GM18873 (cell line): Measurements from ENCODE around the gene STS.
"Not testable (repeated sequence)": the region's sequence is repeated elsewhere in the genome, so short reads cannot be mapped to it uniquely, and the experiment has no call there.

ENCODE experiments used
- ATAC-seq: cut with Tn5 transposase; IDR thresholded peaks from one replicate; pipeline ENCODE4 v1.9.1; 2021; ENCODE audit warnings: mild to moderate bottlenecking, moderate library complexity, moderate number of reproducible peaks; ENCODE audit not compliant: unreplicated experiment, low FRiP score

The STS gene

DNA sequence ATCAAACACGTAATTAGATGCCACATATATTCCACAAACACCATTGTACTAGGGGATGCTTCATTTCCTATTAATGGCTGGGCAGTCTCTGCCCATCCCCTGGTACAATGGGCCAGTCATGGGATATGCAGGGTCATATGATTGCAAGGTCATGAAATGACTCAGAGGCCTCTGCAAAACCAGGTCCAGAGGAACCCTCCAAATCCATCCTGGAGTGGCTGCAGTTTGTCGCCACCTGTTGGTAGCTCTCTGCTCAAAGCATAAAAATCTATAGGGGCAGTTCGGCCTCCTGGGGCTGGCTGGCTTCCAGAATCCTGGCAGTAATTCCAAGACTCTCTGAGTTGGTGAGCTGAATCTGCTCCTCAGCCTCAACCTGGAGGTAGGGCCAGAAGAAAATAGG lies 23.4 kb downstream of the STS start:
- no peak for ATAC-seq

DNA sequence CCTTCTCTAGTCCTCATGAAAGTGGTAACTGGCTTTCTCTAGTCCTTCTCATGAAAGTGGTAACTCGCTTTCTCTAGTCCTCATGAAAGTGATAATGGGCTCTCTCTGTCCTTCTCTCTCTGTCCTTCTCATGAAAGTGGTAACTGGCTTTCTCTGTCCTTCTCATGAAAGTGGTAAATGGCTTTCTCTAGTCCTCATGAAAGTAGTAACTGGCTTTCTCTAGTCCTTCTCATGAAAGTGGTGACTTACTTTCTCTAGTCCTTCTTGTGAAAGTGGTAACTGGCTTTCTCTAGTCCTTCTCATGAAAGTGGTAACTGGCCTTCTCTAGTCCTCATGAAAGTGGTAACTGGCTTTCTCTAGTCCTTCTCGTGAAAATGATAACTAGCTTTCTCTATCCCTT lies 31.3 kb downstream of the STS start:
- not testable (repeated sequence) for ATAC-seq

DNA sequence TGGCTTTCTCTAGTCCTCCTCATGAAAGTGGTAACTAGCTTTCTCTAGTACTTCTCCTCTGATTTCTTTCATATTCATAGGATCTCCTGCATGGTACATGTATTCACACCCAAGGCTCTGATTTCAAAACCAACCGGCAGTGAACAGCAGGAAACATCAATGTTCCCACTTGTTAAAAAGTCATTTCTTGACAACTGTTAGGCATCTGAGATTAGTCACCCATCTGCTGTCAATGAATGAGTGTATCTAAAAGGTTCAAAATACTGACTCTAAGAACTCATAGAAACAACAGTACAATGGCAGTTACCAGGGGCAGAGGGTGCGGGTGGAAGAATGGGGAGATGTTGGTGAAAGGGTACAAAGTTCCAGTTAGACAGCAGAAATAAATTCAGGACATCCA lies 31.9 kb downstream of the STS start:
- ATAC-seq = no peak

DNA sequence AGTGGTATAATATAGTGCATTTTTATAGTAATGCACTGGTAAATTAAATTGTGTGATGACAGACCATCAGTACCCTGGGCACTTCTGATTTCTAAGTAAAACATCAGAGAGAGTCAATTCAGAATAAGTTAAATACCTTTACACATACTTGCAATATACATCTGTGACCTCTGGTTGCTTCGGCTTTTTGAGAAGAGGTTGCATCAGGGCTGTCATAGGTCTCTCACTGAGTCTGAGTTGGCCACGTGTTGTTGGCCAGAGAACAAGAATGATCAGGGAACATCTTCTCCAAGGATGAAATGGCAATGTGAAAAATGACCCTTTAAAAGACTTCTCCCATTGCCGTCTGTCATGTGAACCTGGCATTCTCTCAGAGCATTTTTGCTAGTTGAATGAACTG lies 37.3 kb downstream of the STS start:
- no peak for ATAC-seq

DNA sequence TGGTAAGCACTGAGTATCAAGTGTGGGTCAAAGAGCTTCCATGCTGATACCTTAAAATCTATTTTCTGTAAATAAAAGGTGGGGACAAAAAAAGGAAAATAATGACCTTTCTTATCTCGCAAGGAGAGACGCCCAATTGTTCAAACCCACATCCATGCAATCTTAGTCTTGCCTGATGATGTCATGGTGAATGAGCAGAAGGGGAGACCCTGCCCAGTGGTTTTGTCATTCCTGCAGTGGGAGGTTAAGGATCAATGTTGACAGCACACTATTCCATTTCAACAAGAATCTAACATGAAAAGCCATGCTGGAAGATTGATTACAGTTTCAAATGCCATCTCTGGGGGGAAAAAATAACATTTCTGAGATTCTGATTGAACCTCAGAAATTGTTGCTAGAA lies 41.2 kb downstream of the STS start:
- ATAC-seq = no peak

DNA sequence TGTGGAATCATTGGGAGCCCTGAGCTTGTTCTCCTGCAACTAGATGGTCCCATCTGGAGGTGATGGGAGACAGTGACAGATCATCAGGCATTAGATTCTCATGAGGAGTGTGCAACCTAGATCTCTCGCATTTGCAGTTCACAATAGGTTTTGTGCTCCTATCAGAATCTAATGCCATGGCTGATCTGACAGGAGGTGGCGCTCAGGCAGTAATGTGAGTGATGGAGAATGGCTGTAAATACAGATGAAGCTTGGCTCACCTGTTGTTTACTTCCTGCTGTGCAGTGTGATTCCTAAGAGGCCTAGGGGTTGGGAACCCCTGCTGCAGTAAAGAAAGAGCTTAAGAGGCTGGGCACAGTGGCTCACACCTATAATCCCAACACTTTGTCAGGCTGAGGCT lies 42.6 kb downstream of the STS start:
- no peak for ATAC-seq

DNA sequence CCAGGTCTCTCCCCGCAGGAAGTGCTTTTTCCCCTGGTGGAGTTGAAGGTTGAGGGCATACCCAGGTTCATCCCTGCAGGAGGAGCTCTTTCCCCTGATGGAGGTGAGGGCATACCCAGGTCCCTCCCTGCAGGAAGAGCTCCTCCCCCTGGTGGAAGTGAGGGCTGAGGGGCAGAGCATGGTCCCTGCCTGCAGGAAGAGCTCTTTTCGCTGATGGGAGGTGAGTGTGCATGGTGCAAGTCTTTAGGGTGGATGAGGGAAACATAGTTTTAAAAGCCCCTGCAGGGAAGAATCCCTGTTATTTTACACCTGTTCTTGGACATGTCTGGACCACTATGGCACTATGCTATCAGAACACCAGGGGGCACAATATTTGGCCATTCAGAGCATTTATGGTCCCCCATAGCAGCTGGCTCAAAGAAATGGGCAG lies 44.2 kb downstream of the STS start:
- ATAC-seq = no peak

DNA sequence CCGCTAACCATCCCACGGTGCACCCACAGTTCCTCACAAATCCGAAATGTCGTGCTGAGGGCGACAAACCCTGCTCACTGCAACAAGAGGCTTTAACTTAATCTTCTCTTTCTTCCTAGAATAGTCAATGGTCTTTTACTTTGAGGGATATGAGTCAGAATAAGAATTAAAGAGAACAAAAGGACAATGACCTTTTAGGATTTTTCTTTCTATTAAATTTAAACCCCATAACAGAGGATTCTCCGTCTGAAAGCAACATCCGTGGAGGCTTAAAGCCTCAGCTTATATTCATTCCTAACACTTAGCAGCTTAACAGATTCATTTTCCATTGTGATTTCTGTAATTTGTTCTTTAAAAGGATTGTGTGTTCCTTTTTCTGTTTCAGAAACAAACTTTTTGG lies 45.4 kb downstream of the STS start:
- no peak for ATAC-seq

DNA sequence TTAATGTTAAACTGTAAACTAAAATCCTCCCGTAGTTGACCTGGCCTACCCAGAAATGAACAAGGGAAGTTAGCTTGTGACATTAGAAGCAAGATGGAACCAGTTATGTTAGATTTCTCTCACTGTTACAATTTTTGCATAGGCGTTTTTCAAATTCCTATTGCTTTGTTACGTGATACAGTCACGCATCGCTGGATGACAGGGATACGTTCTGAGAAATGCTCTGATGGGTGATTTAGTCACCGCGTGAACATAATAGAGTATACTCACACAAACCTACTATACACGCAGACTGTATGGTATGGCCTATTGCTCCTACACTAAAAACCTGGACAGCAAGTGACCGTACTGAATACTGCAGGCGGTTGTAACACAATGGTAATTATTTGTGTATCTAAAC lies 47.1 kb downstream of the STS start:
- ATAC-seq = no peak
